IMR-90 (cell line): Measurements from ENCODE around the gene PDYN. TPM values are rescaled to one million over a fixed set of nuclear protein-coding genes. Genes with fewer than 3 reads are reported as not detected.

Experiments used
- ATAC-seq: fragments of 200-7000 bp; cut with Tn5 transposase; 2 replicates; pipeline ENCODE4 v1.9.1; 2020; ENCODE audit warnings: low read depth, mild to moderate bottlenecking, moderate library complexity
- Bru-seq: library from RNA; stranded (reverse); fragments of 400-500 nt; gene quantifications from one replicate; lab custom pipeline; 2021; lab: Mats Ljungman, UMichigan
- BruChase-seq, 2 experiments: library from RNA; stranded (reverse); fragments of 400-500 nt; gene quantifications; one replicate each; lab custom pipeline; 2021; lab: Mats Ljungman, UMichigan
- BruUV-seq: library from RNA; stranded (reverse); fragments of 400-500 nt; replicated peaks from 2 replicates; lab custom pipeline; 2021; lab: Mats Ljungman, UMichigan
- CTCF ChIA-PET: fragments of 300-600 bp; formaldehyde crosslinking; extraction: SDS; loops from one replicate; lab custom pipeline; 2021; ENCODE audit warnings: antibody characterized with exemption; lab: Yijun Ruan, JAX
- POLR2A ChIA-PET: fragments of 300-600 bp; sonication (Branson Sonifier 250); formaldehyde crosslinking; loops from one replicate; lab custom pipeline; 2022; ENCODE audit warnings: antibody characterized with exemption; ENCODE audit not compliant: unreplicated experiment; lab: Charles Lee
- DNase-seq: peaks from one replicate; pipeline ENCODE4 v3.0.0; 2013
- H2AFZ ChIP-seq: replicated peaks from 2 replicates; pipeline ENCODE3; 2013; ENCODE audit warnings: low read length, mild to moderate bottlenecking; ENCODE audit not compliant: poor library complexity
- H2AK5ac ChIP-seq: 2 replicates; pipeline ENCODE4 v1.6.1; 2013; ENCODE audit warnings: low read depth, low read length, inconsistent platforms
- H2AK9ac ChIP-seq: replicated peaks from 2 replicates; pipeline ENCODE3; 2013; ENCODE audit warnings: mild to moderate bottlenecking, low read depth, low read length, moderate library complexity; ENCODE audit not compliant: poor library complexity
- H2BK120ac ChIP-seq: 2 replicates; pipeline ENCODE4 v1.6.1; 2013; ENCODE audit warnings: low read depth, low read length, inconsistent platforms
- H2BK15ac ChIP-seq: 3 replicates; pipeline ENCODE4 v1.6.1; 2013; ENCODE audit warnings: low read depth, low read length, inconsistent platforms
- H2BK20ac ChIP-seq: 2 replicates; pipeline ENCODE4 v1.6.1; 2013; ENCODE audit warnings: low read depth, mild to moderate bottlenecking, inconsistent platforms, low read length, moderate library complexity
- H2BK5ac ChIP-seq: 2 replicates; pipeline ENCODE4 v1.6.1; 2013; ENCODE audit warnings: mild to moderate bottlenecking, low read depth, low read length, inconsistent platforms; ENCODE audit not compliant: poor library complexity, severe bottlenecking
- H3K14ac ChIP-seq: replicated peaks from 2 replicates; pipeline ENCODE4 v1.6.1; 2013; ENCODE audit warnings: low read depth, low read length, inconsistent platforms
- H3K18ac ChIP-seq: 2 replicates; pipeline ENCODE4 v1.6.1; 2013; ENCODE audit warnings: low read depth, low read length, control low read depth
- H3K23ac ChIP-seq: 2 replicates; pipeline ENCODE4 v1.6.1; 2013; ENCODE audit warnings: low read depth, low read length, inconsistent platforms
- H3K27ac ChIP-seq: 2 replicates; pipeline ENCODE4 v1.5.1; 2013; ENCODE audit warnings: mild to moderate bottlenecking, control low read depth, low read length; ENCODE audit not compliant: insufficient read depth
- H3K27me3 ChIP-seq: 2 replicates; pipeline ENCODE4 v1.6.1; 2013; ENCODE audit warnings: low read length; ENCODE audit not compliant: control insufficient read depth, insufficient read depth
- H3K36me3 ChIP-seq: 2 replicates; pipeline ENCODE4 v1.6.1; 2013; ENCODE audit warnings: low read length, mixed read lengths; ENCODE audit not compliant: control insufficient read depth, insufficient read depth
- H3K4ac ChIP-seq: 2 replicates; pipeline ENCODE4 v1.6.1; 2013; ENCODE audit warnings: low read depth, low read length, inconsistent platforms
- H3K4me1 ChIP-seq: 2 replicates; pipeline ENCODE4 v1.6.1; 2013; ENCODE audit warnings: low read length, mixed read lengths; ENCODE audit not compliant: control insufficient read depth, insufficient read depth
- H3K4me2 ChIP-seq: 2 replicates; pipeline ENCODE4 v1.6.1; 2013; ENCODE audit warnings: low read depth, mild to moderate bottlenecking, control low read depth, low read length, moderate library complexity
- H3K4me3 ChIP-seq: 2 replicates; pipeline ENCODE4 v1.5.1; 2013; ENCODE audit warnings: low read depth, mild to moderate bottlenecking, control low read depth, low read length, moderate library complexity; ENCODE audit not compliant: insufficient read depth
- H3K56ac ChIP-seq: 2 replicates; pipeline ENCODE4 v1.6.1; 2013; ENCODE audit warnings: low read length, inconsistent platforms; ENCODE audit not compliant: insufficient read depth; ENCODE audit errors: extremely low read depth
- H3K79me1 ChIP-seq, 2 experiments: 2 replicates each; pipeline ENCODE4 v1.6.1; 2013; ENCODE audit warnings: low read length in 2 of 2, inconsistent platforms in 1 of 2, low read depth in 1 of 2
- H3K9ac ChIP-seq: 2 replicates; pipeline ENCODE4 v1.6.1; 2013; ENCODE audit warnings: low read depth, low read length, control low read depth
- H3K9me1 ChIP-seq: 2 replicates; pipeline ENCODE4 v1.6.1; 2013; ENCODE audit warnings: low read length, inconsistent platforms; ENCODE audit not compliant: insufficient read depth
- H3K9me3 ChIP-seq: 2 replicates; pipeline ENCODE4 v1.6.1; 2013; ENCODE audit warnings: low read length; ENCODE audit not compliant: control insufficient read depth, insufficient read depth
- H4K20me1 ChIP-seq: 2 replicates; pipeline ENCODE4 v1.6.1; 2013; ENCODE audit warnings: low read length, inconsistent platforms; ENCODE audit not compliant: insufficient read depth
- H4K5ac ChIP-seq: 2 replicates; pipeline ENCODE4 v1.6.1; 2013; ENCODE audit warnings: mild to moderate bottlenecking, low read depth, low read length, control low read depth
- H4K8ac ChIP-seq, 2 experiments: 2 replicates each; pipeline ENCODE4 v1.6.1; 2013; ENCODE audit warnings: low read depth in 2 of 2, low read length in 2 of 2, control low read depth in 1 of 2, inconsistent platforms in 1 of 2
- H4K91ac ChIP-seq: 2 replicates; pipeline ENCODE4 v1.6.1; 2013; ENCODE audit warnings: low read depth, low read length, inconsistent platforms; ENCODE audit not compliant: insufficient read depth
- BHLHE40 ChIP-seq: fragments of 150-350 bp; IDR thresholded peaks from 2 replicates; pipeline ENCODE4 v1.6.1; 2016; ENCODE audit warnings: mild to moderate bottlenecking, low read depth, low read length
- CEBPB ChIP-seq: IDR thresholded peaks from 2 replicates; pipeline ENCODE4 v1.6.1; 2012; ENCODE audit warnings: low read depth, low read length, improper control_type of control experiment
- CHD1 ChIP-seq: IDR thresholded peaks from 2 replicates; pipeline ENCODE4 v1.6.1; 2012; ENCODE audit warnings: low read depth, low read length, improper control_type of control experiment
- CTCF ChIP-seq: conservative IDR thresholded peaks from 2 replicates; pipeline ENCODE4 v1.5.1; 2012; ENCODE audit warnings: mild to moderate bottlenecking, low read depth, low read length, improper control_type of control experiment
- ELK1 ChIP-seq: fragments of 150-350 bp; IDR thresholded peaks from 2 replicates; pipeline ENCODE4 v1.6.1; 2016; ENCODE audit warnings: low read depth, mild to moderate bottlenecking, low read length, moderate library complexity, borderline replicate concordance
- FOS ChIP-seq: fragments of 150-350 bp; IDR thresholded peaks from 2 replicates; pipeline ENCODE4 v1.6.1; 2016; ENCODE audit warnings: low read depth, low read length
- MAFK ChIP-seq: IDR thresholded peaks from 2 replicates; pipeline ENCODE4 v1.6.1; 2012; ENCODE audit warnings: low read depth, low read length, improper control_type of control experiment
- MAZ ChIP-seq: IDR thresholded peaks from 2 replicates; pipeline ENCODE4 v1.6.1; 2012; ENCODE audit warnings: low read depth, mild to moderate bottlenecking, low read length, improper control_type of control experiment, moderate library complexity, borderline replicate concordance
- MXI1 ChIP-seq: IDR thresholded peaks from 2 replicates; pipeline ENCODE4 v1.6.1; 2012; ENCODE audit warnings: low read depth, mild to moderate bottlenecking, low read length, moderate library complexity, borderline replicate concordance
- NFE2L2 ChIP-seq: fragments of 150-350 bp; IDR thresholded peaks from 2 replicates; pipeline ENCODE4 v1.6.1; 2016; ENCODE audit warnings: low read depth, mild to moderate bottlenecking, low read length
- POLR2A ChIP-seq: IDR thresholded peaks from 2 replicates; pipeline ENCODE4 v1.6.1; 2012; ENCODE audit warnings: mild to moderate bottlenecking, low read depth, low read length
- RAD21 ChIP-seq: IDR thresholded peaks from 2 replicates; pipeline ENCODE4 v1.6.1; 2012; ENCODE audit warnings: low read length, improper control_type of control experiment
- RCOR1 ChIP-seq: IDR thresholded peaks from 2 replicates; pipeline ENCODE4 v1.6.1; 2012; ENCODE audit warnings: mild to moderate bottlenecking, low read length, improper control_type of control experiment; ENCODE audit not compliant: insufficient replicate concordance
- RFX5 ChIP-seq: IDR thresholded peaks from 2 replicates; pipeline ENCODE4 v1.8.0; 2012; ENCODE audit warnings: low read depth, mild to moderate bottlenecking, low read length, moderate library complexity
- SMC3 ChIP-seq: fragments of 150-350 bp; IDR thresholded peaks from 2 replicates; pipeline ENCODE4 v1.6.1; 2016; ENCODE audit warnings: low read depth, mild to moderate bottlenecking, antibody characterized with exemption, low read length, moderate library complexity
- USF2 ChIP-seq: fragments of 150-350 bp; IDR thresholded peaks from 2 replicates; pipeline ENCODE4 v1.6.1; 2017; ENCODE audit warnings: mild to moderate bottlenecking, antibody characterized with exemption, low read length, low read depth
- WGBS, 2 experiments: methylation state at CpG; one replicate each; pipeline versions ENCODE4 v1.1.5 to v1.1.7; 2013; ENCODE audit warnings: missing lambda C conversion rate in 2 of 2; ENCODE audit not compliant: insufficient read length in 1 of 2; ENCODE audit errors: extremely low coverage in 2 of 2; 5-methylcytosine and 5-hydroxymethylcytosine counted together
- dilution Hi-C: fragments of 300-500 bp; cut with HindIII; formaldehyde crosslinking; loops from one replicate; pipeline ENCODE4 v1.14.3; 2018; ENCODE audit warnings: low sequenced_read_pairs; ENCODE audit not compliant: unreplicated experiment
- in situ Hi-C: fragments of 300-500 bp; cut with MboI; formaldehyde crosslinking; loops from 3 replicates; pipeline ENCODE4 v1.14.3; 2019; ENCODE audit warnings: low sequenced_read_pairs, inconsistent platforms, mixed read lengths
- intact Hi-C: fragments of 100-400 bp; cut with micrococcal nuclease; formaldehyde crosslinking; loops from 2 replicates; pipeline ENCODE4 v1.10.0; 2022
- long read RNA-seq: library from polyadenylated mRNA; unstranded; transcript quantifications from one replicate; pipeline ENCODE4 v2.0.0, GENCODE V29; 2021; ENCODE audit not compliant: unreplicated experiment
- polyA plus RNA-seq, 3 experiments: library from polyadenylated mRNA; depleted of rRNA; stranded (reverse); fragments of >200 nt; gene quantifications; 2 replicates each; pipeline ENCODE4 v1.2.3, GENCODE V29; 2012; ENCODE audit warnings: low replicate concordance in 1 of 3
- total RNA-seq: library from RNA; depleted of rRNA; stranded (reverse); fragments of >200 nt; gene quantifications from 2 replicates; pipeline ENCODE4 v1.2.3, GENCODE V29; 2012; rRNA removed

PDYN gene
- not detected in 2 replicates for total RNA-seq
- polyA plus RNA-seq (2012; rRNA removed), result not detected in 2 replicates
- not detected in 2 replicates for polyA plus RNA-seq (2012; cell fraction: cytosol; rRNA removed)
- not detected in 2 replicates for polyA plus RNA-seq (2012; cell fraction: nucleus; rRNA removed; ENCODE audit: low replicate concordance)
- Bru-seq, nascent RNA, result not detected
- not detected for BruChase-seq, experiment 1, labeled RNA remaining after a 6-hour chase
- BruChase-seq, experiment 2, labeled RNA remaining after a 2-hour chase, result not detected
- long read RNA-seq, result 0 reads

- Histone ChIP-seq H2BK5ac (no peak within 1 kb of the TSS), H2AFZ (no peak within 1 kb of the TSS), H4K8ac (no peak within 1 kb of the TSS), H3K14ac (no peak within 1 kb of the TSS), H3K4me1 (no peaks in the 10 kb centered on the region), H2BK15ac (no peak within 1 kb of the TSS), H2AK9ac (no peak within 1 kb of the TSS), H4K5ac (no peak within 1 kb of the TSS), H3K4ac (no peak within 1 kb of the TSS), H2BK120ac (no peak within 1 kb of the TSS), H4K91ac (no peak within 1 kb of the TSS), H3K27me3 (peaks cover 44% of the 10 kb centered on the region), H3K9ac (no peak within 1 kb of the TSS), H3K9me1 (no peaks in the 10 kb centered on the region), H3K36me3 (no peaks in the 10 kb centered on the region), H3K4me3 (no peak within 1 kb of the TSS), H2AK5ac (no peak within 1 kb of the TSS), H3K18ac (no peak within 1 kb of the TSS), H3K79me1 (no peaks in the 10 kb centered on the region), H3K23ac (no peak within 1 kb of the TSS), H2BK20ac (no peak within 1 kb of the TSS), H3K9me3 (no peaks in the 10 kb centered on the region), H4K20me1 (no peaks in the 10 kb centered on the region), H3K4me2 (no peak within 1 kb of the TSS), H3K56ac (no peak within 1 kb of the TSS), H3K27ac (no peak within 1 kb of the TSS)
- DNase-seq (no peak), ATAC-seq (no peak)
- no TSS peak for BruUV-seq
- in situ Hi-C loops (no loop called here), intact Hi-C loops (no loop called here), dilution Hi-C loops (no loop called here)
- ChIA-PET CTCF (no interaction called here), POLR2A (no interaction called here)
- 37% methylated on average over 3 of the region's 9 CpGs; no CpG with 5 or more reads in 1 of the 2 experiments for WGBS, 2 experiments
- TF ChIP-seq CHD1 (no peak), USF2 (no peak), MXI1 (no peak), RFX5 (no peak), SMC3 (no peak), RAD21 (no peak), CEBPB (no peak), POLR2A (no peak), FOS (no peak), CTCF (no peak), NFE2L2 (no peak), MAFK (no peak), RCOR1 (no peak), ELK1 (no peak), BHLHE40 (no peak), MAZ (no peak)
Measured at GRCh38 chr20:1993986-1994385, at the start of gene PDYN. Gene PDYN, minus strand, starts transcription at chr20:1994058. Its CDS starts 10,974 bp downstream, at chr20:1983084.
